Small intestine (tissue), 4 donors: ENCODE measurements around the gene PLCH1. TPM values are rescaled to one million over a fixed set of nuclear protein-coding genes. Genes with fewer than 3 reads are reported as not detected.

ENCODE experiments used
- polyA plus RNA-seq, 4 donors: library from polyadenylated mRNA; stranded (reverse) in 3 of 4; unstranded in 1 of 4; fragments of 200-250 nt in 3 of 4; fragments of 120-200 nt in 1 of 4; gene quantifications; one replicate each; pipeline versions ENCODE4 v1.2.1 to v1.2.3, GENCODE V29; 2013
- donor health status: healthy with polysubstance abuse.
- donor health status: Bipolar disorder and iron deficiency.
- donor health status: healthy.

Gene PLCH1
- polyA plus RNA-seq, 4 donors: 1.4 to 9.7 (median 2.8) TPM

Other genes starting within 250 kb of the PLCH1 start
- gene C3orf33, start 61.2 kb upstream of the PLCH1 start, polyA plus RNA-seq: 10 to 100 TPM in 1 of 4 donors, 1 to 10 TPM in 2, under 1 TPM in 1; 0.89 to 10.3 (median 2.2) TPM
- 10 to 100 TPM in 2 of 4 donors, 1 to 10 TPM in 2; 2.9 to 34.3 (median 10.2) TPM for gene SLC33A1, start 109.4 kb upstream of the PLCH1 start, polyA plus RNA-seq
- 10 to 100 TPM in 3 of 4 donors, 1 to 10 TPM in 1; 8.9 to 39.2 (median 18.9) TPM for gene GMPS, start 125.6 kb upstream of the PLCH1 start, polyA plus RNA-seq